HG03280 (cell line): ENCODE measurements around the gene TMEM94.
"Not testable (repeated sequence)": the region's sequence is repeated elsewhere in the genome, so short reads cannot be mapped to it uniquely, and the experiment has no call there.

Experiments used
- ATAC-seq: cut with Tn5 transposase; IDR thresholded peaks from one replicate; pipeline ENCODE4 v1.9.1; 2021; ENCODE audit warnings: mild to moderate bottlenecking, moderate library complexity; ENCODE audit not compliant: unreplicated experiment

The TMEM94 gene

DNA sequence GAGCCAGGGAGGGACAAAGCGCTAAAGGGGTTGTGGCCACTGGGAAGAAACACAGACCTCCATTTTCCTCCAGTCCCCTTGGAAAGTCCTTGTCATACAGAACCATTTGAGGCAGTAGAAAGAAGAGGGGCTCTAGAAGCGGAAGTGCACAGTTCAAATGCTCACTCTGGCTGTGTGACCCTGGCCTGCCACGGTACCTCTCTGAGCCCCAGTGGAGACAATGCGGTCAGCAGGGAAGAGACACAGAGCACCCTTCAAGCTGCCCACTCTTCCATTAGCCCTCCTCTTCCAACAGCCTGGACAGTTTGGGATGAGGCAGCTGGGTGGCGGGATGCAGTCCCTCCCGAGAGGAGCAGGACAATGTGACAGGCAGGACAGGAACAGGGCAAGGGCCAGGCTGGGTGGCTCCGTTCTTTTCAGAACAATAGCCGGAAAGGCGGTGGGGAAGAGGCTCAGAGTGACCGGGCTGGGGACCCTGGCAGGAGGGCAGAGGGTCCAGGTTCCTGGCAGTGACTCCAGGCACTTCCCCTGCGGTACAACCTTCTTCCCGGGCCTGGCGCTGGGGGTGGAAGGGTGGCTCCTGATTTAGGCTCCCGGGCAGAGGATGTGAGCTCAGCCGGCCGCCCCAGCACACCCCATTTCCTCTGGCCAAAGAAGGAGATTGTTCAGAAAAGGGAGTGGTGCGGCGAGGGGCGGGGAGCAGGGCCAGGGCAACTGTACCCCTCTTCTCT, 53.3 kb downstream of the TMEM94 start:
- ATAC-seq, result no peak

DNA sequence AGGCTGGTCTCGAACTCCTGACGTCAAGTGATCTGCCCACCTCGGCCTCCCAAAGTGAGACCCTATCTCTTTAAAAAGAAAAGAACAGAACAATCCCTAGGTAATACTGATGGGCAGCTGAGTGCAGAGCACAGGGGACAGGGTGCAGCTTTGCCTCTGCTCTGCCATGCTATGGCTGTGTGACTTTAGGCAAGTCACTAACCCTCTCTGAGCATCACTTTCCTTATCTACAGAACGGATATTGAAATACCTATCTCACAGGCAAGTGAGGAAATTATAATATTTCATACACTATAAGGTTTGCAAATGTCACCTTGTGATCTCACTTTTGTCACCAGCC, 54.8 kb downstream of the TMEM94 start:
- ATAC-seq, result no peak

DNA sequence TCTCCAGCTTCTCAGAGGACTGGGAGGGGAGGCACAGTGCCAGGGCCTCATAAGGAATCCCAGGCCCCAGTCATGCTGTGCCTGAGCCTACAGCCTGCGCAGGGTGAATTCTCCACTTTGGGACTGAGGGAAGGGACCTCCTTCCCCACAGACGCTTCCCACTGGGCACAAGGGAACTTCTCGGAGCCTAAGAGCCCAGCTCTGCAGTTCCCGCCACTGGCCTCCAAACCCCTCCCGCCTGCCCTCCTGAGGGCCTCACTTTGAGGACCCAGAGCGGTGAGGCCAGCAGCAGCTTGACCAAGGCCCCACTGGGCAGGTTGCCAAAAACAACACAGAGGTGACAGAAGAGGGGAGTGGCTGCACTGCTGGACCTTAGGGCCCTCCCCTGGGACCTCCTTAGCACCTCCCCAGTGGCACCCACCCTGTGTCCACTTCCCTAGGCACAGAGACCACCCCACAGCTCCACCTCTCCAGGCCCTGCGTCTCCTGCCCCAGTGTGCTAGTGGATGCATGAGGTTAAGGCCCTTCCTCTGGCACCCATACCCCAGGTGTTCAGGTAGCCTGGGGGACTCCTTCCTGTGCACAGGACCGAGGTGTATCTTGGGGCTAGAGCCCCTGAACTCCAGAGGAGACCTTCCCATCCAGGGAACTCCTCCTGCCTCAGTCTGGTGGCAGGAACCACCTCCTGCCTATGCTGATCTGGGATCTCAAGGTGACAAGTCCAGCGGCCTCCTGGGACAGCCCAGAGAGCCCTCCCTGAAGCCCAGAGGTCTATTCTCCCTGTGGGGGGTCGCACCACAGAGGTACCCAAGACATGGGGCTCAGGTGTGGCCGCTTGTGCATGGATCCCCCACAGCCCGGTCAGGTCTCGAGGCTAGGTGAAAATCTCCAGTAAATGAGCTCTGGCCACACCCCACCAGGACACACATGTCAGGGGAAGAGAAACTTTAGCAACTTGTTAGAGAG, 55.5 kb downstream of the TMEM94 start:
- ATAC-seq, result no peak

DNA sequence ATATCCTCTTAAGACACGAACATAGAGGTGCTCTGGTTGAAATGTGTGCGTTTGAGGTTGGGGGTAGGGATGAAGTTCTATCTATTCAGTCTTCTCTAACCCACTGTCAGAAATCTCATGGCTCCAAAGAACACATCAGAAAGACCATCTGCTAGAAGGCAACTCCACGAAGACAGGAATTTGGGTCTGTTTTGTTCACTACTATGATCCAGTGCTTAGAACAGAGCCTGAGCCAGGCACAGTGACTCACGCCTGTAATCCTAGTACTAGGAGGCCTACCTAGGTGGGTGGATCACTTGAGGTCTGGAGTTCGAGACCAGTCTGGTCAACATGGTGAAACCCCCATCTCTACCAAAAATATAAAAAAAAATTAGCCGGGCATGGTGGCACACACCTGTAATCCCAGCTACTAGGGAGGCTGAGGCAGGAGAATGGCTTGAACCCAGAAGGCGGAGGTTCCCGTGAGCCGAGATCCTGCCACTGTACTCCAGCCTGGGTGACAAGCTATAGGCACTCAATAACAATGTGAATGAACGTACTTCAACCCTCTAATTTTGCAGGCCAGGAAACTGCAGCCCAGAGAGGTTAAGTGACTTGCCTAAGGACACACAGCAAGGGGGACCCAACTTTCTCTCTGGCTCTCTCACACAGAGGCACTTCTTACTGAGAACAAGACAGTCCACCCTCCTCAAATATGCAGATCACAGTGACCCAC, 56.6 kb downstream of the TMEM94 start:
- ATAC-seq, result no peak

DNA sequence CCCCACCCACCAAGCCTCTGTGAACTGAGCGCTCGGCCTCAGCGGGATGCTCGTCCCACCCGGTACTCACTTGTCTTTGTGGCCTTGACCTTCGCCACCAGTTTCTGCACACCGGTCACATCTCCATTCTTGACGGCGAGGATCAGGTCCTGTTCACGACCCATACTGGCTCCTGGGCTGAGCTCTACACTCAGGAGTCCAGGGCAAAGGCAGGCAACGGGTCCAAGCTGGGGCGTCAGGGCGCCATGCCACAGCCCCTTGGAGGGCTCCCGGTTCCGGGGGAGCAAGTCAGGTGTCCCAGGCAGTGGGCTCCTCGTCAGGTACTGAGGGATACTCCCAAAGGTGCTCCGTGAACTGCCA, 57.2 kb downstream of the TMEM94 start:
- no peak for ATAC-seq

DNA sequence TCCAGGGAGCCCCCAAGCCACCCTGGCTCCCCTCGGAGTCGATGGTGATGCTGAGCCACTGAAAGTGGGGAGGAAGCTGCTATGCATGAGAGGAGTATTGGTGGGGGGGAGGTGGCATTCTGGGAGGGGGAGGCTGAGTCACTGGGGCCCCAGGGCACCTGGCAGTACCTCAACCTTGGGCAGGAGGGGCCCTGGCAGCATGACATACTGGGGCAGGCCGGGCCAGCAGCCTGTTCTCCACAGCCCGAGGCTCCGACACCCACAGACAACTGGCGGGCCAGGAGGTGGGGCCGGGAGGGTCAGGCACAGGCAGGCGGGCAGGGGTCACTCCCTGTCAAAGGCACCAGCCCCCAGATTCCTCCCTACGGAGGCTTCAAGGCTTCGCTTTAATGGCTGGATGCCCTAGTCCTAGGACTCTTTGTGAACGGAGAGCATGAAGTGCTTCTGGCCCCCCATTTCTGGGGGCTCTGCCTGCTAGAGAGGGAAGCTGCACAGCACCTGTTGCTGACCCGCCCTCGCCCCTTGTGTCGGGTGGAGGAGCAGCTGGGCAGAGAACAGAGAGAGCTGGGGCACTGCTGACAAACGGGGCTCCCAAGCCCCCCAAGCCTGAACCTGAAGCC, 58.0 kb downstream of the TMEM94 start:
- ATAC-seq, result no peak

DNA sequence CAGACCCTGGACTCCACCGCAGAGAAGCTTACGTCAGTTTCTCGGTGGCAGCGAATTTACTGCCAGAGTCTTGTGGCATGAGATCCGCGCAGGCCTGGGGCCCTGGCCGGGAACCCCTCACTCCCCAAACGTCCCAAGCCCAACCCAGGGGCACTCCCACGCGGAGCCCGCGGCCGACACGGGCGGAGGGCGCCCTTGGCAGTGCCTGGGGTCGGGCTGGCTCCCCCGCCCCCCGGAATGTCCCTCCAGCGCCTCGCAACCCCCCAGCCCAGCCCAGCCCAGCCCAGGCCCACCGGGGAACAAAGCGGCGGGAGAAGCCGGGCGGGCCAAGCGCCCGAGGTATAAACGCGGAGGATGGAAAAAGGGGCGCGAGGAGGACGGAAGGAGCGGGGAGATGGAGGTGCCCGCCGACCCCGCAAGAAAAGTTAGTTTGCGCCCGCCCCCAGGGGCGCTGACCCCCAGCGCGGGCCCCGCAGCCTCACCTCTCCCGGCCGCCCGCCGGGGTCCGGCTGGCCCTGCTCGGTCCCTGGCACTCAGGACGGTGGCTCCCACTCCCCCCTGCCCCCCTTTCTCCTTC, 58.6 kb downstream of the TMEM94 start:
- no peak for ATAC-seq

DNA sequence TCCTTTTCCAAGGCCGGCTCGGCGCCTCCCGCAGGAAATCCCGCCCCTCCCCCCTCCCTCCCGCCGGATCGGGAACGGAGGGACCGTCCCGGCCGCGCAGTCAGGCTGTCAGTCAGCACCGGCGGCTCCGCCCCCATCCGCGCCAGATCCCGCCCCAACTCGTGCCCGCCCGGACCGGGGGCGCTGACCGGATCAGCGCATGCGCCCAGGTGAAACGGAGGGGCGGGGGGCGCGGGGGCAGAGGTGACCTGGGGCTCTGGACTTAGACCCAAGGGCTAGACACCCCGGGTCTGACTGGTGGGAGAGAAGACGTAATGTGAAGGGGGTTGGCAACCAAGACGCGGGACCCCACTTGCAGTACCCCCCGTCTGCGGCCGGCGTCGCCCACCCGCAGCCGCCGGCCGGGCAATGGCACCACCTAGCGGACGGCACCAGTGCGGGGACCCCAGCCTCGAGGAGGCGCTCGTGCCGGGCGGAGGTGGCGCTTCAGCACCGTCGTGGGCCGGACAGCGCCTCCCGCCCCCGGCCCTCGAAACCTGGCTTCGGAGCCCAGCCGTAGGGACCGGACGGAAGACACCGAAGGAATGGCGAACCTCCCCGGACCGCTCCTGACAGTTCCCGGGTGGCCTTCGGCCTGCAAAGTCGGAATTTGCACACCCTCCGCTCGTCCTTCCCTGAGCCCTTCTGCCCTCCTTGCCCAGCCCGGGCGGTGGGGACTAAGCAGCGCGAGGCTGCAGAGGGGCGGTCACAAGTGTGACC, 59.2 kb downstream of the TMEM94 start, which contains the start of gene CASKIN2:
TSS of gene CASKIN2 (minus strand) at position 42 of the 759 bp plus-strand sequence. CDS start 1,733 bp downstream, outside the sequence.
- peak; percentile 46 for ATAC-seq

DNA sequence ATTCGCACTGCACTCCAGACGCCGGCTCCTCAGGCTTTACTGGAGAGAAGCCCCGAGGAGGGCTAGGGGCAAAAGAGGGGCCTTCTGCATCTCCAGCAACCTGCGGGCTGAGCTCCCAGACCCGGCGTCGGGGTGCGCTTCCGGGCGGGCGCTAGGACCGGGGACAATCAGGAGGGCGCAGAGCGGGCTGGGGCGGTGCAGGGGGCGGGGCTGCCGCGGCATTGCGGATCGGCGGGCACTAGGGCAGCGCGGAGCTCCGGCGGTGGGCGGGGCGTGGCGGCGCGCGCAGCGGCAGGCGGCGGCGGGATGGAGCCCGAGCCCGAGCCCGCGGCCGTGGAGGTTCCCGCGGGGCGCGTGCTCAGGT, 59.8 kb downstream of the TMEM94 start, which contains the start of gene TSEN54:
TSS of gene TSEN54 (plus strand) at position 274 of the 364 bp plus-strand sequence. CDS start at position 307, 33 bp downstream.
- peak; percentile 80 for ATAC-seq

DNA sequence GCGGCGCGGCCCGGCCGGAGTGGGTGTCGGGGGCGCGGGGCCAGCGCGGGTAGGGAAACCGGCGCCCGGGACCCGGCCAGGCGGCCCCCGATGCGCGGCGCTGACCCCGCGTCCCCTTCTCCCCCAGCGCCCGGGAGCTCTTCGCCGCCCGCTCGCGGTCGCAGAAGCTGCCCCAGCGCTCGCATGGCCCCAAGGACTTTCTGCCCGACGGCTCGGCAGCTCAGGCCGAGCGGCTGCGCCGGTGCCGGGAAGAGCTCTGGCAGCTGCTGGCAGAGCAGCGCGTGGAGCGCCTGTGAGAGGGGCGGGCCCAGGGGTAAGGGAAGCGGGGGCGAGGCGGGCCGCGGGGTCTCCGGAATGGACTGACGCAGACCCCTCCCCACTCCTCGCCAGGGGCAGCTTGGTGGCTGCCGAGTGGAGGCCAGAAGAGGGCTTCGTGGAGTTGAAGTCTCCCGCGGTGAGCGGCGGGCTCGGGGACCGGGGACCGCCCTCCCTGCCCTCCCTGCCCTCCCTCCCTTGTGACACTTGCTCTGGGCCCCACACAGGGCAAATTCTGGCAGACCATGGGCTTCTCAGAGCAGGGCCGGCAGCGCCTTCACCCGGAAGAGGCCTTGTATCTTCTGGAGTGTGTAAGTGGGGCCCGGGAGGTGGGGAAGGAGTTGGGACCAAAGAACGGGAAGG, 60.3 kb downstream of the TMEM94 start:
- ATAC-seq, result peak; percentile 15

DNA sequence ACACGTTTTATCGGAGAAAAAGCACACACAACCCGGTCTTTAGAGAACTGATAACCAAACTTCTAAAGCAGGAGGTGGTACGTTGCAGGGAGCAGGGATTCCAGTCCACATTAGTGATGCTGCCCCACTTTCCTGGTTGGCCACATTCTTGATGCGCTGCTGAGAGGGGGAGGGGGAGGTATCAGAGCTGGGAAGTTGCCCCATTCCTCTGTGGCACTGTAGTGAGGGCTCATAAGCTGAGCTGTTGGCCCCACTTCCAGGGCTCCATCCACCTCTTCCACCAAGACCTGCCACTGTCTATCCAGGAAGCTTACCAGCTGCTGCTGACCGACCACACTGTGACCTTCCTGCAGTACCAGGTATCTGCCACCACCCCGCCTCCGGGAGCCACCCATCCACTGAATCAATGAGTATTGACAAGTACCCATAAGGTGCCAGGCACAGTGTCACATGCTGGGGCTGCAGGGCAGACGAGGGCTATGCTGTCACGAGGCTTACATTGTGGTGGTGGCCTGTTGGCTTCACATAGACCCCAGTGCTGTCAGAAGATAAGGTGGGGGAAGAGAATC, 60.9 kb downstream of the TMEM94 start:
- no peak for ATAC-seq

DNA sequence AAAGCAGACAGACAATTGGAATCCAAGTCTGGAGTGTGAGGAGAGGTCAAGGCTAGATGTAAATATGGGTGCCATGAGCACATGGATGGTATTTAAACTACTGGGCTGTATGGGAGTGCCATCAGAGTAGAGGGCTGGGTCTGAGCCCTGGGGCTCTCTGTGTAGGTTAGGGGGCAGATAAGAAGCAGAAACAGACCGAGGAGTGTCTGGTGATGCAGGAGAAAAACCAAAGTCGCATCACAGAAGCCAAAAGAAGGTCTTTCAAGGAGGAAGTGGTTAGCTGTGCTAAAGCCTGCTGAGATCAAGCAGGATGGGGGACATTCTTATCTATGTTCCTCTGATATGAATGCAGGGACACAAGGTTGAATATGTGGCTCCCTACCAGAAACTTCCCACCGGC, 61.8 kb downstream of the TMEM94 start:
- ATAC-seq, result no peak

DNA sequence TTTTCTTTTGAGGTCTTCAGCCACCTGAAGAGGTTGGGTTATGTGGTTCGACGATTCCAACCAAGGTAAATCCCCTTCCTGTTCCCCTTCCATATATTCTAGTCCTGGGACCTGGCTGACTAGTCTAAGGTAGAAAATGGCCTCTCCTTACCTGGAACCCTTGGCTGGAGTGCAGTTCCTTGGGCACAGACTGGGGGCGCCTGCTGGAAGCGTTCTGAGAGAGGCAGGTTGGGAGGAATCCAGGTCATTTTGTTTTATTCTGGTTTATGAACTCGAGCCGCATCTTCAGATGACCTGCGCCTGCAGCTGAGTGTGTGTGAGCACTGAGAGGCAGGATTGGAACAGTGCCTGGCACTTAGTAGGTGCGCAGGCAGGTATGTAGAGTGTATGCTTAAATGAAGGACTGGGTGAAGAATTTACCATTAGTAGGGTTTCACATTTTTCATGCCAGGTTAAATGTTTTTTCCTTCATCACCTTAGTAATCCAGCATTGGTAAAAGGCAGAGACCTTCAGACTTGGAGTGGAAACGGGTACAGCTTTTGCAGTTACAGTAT, 62.6 kb downstream of the TMEM94 start:
- ATAC-seq, result no peak

DNA sequence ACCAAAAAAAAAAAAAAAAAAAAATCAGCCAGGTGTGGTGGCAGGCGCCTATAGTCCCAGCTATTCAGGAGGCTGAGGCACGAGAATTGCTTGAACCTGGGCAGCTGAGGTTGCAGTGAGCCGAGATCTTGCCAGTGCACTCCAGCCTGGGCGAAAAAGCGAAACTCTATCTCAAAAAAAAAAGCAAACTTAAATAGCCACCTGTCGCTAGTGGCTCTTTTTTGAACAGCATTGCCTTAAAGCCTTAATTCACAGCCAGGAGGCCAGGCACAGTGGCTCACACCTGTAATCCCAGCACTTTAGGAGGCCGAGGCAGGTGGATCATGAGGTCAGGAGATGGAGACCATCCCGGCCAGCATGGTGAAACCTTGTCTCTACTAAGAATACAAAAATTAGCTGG, 64.0 kb downstream of the TMEM94 start:
- ATAC-seq, result not testable (repeated sequence)

DNA sequence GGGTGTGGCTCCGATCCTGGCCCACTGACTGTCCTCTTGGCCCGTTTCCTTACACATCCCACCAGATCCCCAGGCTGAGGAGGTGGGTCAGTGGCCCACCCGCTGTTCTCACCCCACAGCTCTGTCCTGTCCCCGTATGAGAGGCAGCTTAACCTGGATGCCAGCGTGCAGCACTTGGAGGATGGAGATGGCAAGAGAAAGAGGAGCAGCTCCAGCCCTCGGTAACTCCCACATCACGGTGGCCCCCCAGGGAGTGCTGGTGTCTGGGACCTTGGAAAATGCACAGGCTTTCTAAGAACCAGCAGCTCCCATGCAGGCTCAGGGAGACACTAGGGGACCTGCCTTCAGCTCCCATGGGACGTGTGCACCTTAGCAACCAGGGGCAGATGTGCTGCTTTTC, 64.9 kb downstream of the TMEM94 start:
- no peak for ATAC-seq

DNA sequence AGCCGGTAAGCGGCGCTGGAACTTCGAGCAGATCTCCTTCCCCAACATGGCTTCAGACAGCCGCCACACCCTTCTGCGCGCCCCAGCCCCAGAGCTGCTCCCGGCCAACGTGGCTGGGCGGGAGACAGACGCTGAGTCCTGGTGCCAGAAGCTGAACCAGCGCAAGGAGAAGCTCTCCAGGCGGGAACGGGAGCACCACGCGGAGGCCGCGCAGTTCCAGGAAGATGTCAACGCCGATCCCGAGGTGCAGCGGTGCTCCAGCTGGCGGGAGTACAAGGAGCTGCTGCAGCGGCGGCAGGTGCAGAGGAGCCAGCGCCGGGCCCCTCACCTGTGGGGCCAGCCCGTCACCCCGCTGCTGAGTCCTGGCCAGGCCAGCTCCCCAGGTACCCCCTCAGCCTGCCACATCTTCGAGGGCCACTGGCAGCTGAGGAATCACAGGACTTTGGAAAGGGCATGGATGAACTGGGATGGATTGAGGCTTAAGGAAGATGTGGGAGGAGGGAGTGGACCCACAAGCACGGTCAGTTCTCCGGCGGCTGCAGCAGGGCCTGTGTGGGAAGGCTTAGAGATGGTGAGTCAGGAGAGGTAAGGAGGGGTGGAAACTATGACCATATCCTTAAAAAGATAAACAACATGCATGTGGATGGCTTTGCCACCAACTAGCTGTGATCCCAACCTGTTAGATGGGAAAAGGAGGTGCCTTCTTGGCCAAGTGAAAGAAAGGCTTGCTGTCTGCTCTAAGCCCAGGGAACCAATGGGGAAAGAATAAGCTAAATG, 65.7 kb downstream of the TMEM94 start:
- no peak for ATAC-seq

DNA sequence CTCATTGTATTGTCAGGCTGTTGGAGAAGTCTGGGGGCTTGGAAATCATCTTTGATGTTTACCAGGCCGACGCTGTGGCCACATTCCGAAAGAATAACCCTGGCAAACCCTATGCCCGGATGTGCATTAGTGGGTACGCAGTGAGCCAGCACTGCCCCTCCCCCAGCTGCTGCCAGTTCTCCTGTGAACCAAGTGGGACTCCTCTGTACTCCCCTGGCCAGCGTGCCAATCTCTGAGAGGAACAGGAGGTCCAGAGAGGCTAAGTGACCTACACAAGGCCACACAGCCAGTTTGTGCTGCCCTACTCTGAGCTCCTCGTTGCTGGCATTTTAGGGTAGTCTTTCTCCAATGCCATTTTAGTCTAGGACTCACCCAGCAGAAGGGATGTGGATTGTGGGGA, 67.2 kb downstream of the TMEM94 start:
- no peak for ATAC-seq
